Measurements from ENCODE around the gene MED25.

- no peak for TF ChIP-seq MAX (CRISPR knock-in tag; IDR thresholded peaks at IDR 0.05)
- TF ChIP-seq POLR2AphosphoS2 (IDR thresholded peaks at IDR 0.05; ENCODE audit: low read length): no peak
- no peak for TF ChIP-seq MAFG (tag; conservative IDR thresholded peaks at IDR 0.05)
These were observed 45.8 kb downstream of the MED25 start for GRCh38 chr19:49863935-49864320.

Measured in K562 (cell line).